Neural cell (in vitro differentiated cells): Measurements from ENCODE around the gene SKIDA1.

Source experiments
- EP300 ChIP-seq: fragments of 450-650 bp; conservative IDR thresholded peaks from 2 replicates; pipeline ENCODE4 v1.6.1; 2014; ENCODE audit warnings: antibody characterized with exemption, mild to moderate bottlenecking, moderate library complexity; ENCODE audit not compliant: poor library complexity, severe bottlenecking
- EZH2 ChIP-seq: fragments of 200-600, 300-800 bp; shearing (Covaris generic), sonication (generic); IDR thresholded peaks from 2 replicates; pipeline ENCODE4 v1.6.1; 2014; ENCODE audit warnings: antibody characterized with exemption, low read length, borderline replicate concordance, mild to moderate bottlenecking; ENCODE audit not compliant: insufficient read depth, poor library complexity, severe bottlenecking
- MXI1 ChIP-seq: fragments of 450-650 bp; conservative IDR thresholded peaks from 2 replicates; pipeline ENCODE4 v1.6.1; 2014; ENCODE audit warnings: antibody characterized with exemption, mild to moderate bottlenecking; ENCODE audit not compliant: poor library complexity, severe bottlenecking
- RAD21 ChIP-seq: fragments of 450-650 bp; conservative IDR thresholded peaks from 2 replicates; pipeline ENCODE4 v1.6.1; 2014; ENCODE audit warnings: antibody characterized with exemption, mild to moderate bottlenecking, moderate library complexity
- SMC3 ChIP-seq: fragments of 450-650 bp; conservative IDR thresholded peaks from 2 replicates; pipeline ENCODE4 v1.6.1; 2014; ENCODE audit warnings: antibody characterized with exemption, mild to moderate bottlenecking, moderate library complexity; ENCODE audit not compliant: poor library complexity
- TAF1 ChIP-seq: IDR thresholded peaks from 2 replicates; pipeline ENCODE4 v1.6.1; 2012; ENCODE audit warnings: low read depth
- TF ChIP-seq, protein P1 (sequence below): fragments of 450-650 bp; IDR thresholded peaks from 2 replicates; pipeline ENCODE4 v1.5.1; 2014; ENCODE audit warnings: antibody characterized with exemption, mild to moderate bottlenecking, moderate library complexity; ENCODE audit not compliant: poor library complexity, severe bottlenecking
- TF ChIP-seq, protein P2 (sequence below): IDR thresholded peaks from 2 replicates; pipeline ENCODE4 v1.6.1; 2012; ENCODE audit warnings: borderline replicate concordance

DNA sequence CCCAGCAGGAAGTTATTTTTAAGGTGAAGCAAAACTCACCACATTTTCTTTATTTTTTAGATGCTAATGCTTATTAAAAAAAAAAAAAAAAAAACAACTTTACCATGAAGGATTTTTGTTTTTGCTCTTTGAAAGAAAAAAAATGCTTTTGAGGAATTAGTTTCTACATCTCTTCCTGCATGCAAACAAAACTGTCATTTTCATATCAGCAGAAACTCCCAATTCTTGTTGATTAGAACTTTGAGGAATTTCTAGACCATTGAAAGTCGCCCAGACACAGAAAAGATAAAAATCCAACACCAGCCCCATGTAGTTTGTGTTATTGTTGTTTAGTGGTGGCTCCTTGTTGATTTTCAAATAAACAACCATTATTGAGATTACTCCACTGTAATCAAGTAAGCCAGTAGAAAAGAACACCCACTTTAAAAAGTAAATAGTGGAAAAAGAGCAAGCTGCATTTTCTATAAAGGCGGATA, 14.3 kb downstream of the SKIDA1 start:
- TF ChIP-seq, protein P1, sequence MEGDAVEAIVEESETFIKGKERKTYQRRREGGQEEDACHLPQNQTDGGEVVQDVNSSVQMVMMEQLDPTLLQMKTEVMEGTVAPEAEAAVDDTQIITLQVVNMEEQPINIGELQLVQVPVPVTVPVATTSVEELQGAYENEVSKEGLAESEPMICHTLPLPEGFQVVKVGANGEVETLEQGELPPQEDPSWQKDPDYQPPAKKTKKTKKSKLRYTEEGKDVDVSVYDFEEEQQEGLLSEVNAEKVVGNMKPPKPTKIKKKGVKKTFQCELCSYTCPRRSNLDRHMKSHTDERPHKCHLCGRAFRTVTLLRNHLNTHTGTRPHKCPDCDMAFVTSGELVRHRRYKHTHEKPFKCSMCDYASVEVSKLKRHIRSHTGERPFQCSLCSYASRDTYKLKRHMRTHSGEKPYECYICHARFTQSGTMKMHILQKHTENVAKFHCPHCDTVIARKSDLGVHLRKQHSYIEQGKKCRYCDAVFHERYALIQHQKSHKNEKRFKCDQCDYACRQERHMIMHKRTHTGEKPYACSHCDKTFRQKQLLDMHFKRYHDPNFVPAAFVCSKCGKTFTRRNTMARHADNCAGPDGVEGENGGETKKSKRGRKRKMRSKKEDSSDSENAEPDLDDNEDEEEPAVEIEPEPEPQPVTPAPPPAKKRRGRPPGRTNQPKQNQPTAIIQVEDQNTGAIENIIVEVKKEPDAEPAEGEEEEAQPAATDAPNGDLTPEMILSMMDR, result no peak
- TF ChIP-seq EZH2 (no peak), RAD21 (no peak), EP300 (no peak), SMC3 (no peak), TAF1 (no peak), MXI1 (no peak)
- TF ChIP-seq, protein P2, sequence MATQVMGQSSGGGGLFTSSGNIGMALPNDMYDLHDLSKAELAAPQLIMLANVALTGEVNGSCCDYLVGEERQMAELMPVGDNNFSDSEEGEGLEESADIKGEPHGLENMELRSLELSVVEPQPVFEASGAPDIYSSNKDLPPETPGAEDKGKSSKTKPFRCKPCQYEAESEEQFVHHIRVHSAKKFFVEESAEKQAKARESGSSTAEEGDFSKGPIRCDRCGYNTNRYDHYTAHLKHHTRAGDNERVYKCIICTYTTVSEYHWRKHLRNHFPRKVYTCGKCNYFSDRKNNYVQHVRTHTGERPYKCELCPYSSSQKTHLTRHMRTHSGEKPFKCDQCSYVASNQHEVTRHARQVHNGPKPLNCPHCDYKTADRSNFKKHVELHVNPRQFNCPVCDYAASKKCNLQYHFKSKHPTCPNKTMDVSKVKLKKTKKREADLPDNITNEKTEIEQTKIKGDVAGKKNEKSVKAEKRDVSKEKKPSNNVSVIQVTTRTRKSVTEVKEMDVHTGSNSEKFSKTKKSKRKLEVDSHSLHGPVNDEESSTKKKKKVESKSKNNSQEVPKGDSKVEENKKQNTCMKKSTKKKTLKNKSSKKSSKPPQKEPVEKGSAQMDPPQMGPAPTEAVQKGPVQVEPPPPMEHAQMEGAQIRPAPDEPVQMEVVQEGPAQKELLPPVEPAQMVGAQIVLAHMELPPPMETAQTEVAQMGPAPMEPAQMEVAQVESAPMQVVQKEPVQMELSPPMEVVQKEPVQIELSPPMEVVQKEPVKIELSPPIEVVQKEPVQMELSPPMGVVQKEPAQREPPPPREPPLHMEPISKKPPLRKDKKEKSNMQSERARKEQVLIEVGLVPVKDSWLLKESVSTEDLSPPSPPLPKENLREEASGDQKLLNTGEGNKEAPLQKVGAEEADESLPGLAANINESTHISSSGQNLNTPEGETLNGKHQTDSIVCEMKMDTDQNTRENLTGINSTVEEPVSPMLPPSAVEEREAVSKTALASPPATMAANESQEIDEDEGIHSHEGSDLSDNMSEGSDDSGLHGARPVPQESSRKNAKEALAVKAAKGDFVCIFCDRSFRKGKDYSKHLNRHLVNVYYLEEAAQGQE, result no peak
